WTC11 (cell line): ENCODE measurements around the gene RASGRF1.

Experiments used
- ATF1 ChIP-seq: sonication (generic); formaldehyde crosslinking; IDR thresholded peaks from 2 replicates; pipeline ENCODE4 v1.8.1; 2023; ENCODE audit warnings: mild to moderate bottlenecking, moderate library complexity, missing genetic modification reagents
- CREM ChIP-seq: sonication (generic); formaldehyde crosslinking; IDR thresholded peaks from 2 replicates; pipeline ENCODE4 v1.8.1; 2022; ENCODE audit warnings: mild to moderate bottlenecking, missing genetic modification reagents, moderate library complexity
- CTCF ChIP-seq: fragments of 200-600 bp; IDR thresholded peaks from 2 replicates; pipeline ENCODE4 v1.8.0; 2022; ENCODE audit warnings: antibody characterized with exemption
- FOXJ3 ChIP-seq: sonication (generic); formaldehyde crosslinking; IDR thresholded peaks from 2 replicates; pipeline ENCODE4 v1.9.0; 2021; ENCODE audit warnings: missing genetic modification reagents, mild to moderate bottlenecking, borderline replicate concordance
- FOXK1 ChIP-seq: sonication (generic); formaldehyde crosslinking; IDR thresholded peaks from 2 replicates; pipeline ENCODE4 v1.8.0; 2022; ENCODE audit warnings: mild to moderate bottlenecking, moderate library complexity, missing genetic modification reagents
- TCF7 ChIP-seq: sonication (generic); formaldehyde crosslinking; IDR thresholded peaks from 2 replicates; pipeline ENCODE4 v1.8.0; 2022; ENCODE audit warnings: mild to moderate bottlenecking, low read depth, missing genetic modification reagents, moderate library complexity
- USF1 ChIP-seq: sonication (generic); formaldehyde crosslinking; IDR thresholded peaks from 2 replicates; pipeline ENCODE4 v1.8.0; 2022; ENCODE audit warnings: mild to moderate bottlenecking, missing genetic modification reagents
- ZNF263 ChIP-seq: sonication (generic); formaldehyde crosslinking; IDR thresholded peaks from 2 replicates; pipeline ENCODE4 v1.8.1; 2022; ENCODE audit warnings: low read depth, mild to moderate bottlenecking, moderate library complexity, missing genetic modification reagents
- TF ChIP-seq, protein P1 (sequence below): sonication (generic); formaldehyde crosslinking; IDR thresholded peaks from 2 replicates; pipeline ENCODE4 v1.8.0; 2022; ENCODE audit warnings: missing genetic modification reagents

- no peak for TF ChIP-seq ATF1 (CRISPR knock-in tag)
- no peak for TF ChIP-seq CTCF
- no peak for TF ChIP-seq FOXJ3 (CRISPR knock-in tag)
- no peak for TF ChIP-seq FOXK1
- TF ChIP-seq TCF7 (CRISPR knock-in tag) = no peak
- TF ChIP-seq, protein P1, sequence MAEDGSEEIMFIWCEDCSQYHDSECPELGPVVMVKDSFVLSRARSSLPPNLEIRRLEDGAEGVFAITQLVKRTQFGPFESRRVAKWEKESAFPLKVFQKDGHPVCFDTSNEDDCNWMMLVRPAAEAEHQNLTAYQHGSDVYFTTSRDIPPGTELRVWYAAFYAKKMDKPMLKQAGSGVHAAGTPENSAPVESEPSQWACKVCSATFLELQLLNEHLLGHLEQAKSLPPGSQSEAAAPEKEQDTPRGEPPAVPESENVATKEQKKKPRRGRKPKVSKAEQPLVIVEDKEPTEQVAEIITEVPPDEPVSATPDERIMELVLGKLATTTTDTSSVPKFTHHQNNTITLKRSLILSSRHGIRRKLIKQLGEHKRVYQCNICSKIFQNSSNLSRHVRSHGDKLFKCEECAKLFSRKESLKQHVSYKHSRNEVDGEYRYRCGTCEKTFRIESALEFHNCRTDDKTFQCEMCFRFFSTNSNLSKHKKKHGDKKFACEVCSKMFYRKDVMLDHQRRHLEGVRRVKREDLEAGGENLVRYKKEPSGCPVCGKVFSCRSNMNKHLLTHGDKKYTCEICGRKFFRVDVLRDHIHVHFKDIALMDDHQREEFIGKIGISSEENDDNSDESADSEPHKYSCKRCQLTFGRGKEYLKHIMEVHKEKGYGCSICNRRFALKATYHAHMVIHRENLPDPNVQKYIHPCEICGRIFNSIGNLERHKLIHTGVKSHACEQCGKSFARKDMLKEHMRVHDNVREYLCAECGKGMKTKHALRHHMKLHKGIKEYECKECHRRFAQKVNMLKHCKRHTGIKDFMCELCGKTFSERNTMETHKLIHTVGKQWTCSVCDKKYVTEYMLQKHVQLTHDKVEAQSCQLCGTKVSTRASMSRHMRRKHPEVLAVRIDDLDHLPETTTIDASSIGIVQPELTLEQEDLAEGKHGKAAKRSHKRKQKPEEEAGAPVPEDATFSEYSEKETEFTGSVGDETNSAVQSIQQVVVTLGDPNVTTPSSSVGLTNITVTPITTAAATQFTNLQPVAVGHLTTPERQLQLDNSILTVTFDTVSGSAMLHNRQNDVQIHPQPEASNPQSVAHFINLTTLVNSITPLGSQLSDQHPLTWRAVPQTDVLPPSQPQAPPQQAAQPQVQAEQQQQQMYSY (CRISPR knock-in tag) = no peak
- TF ChIP-seq CREM = no peak
- no peak for TF ChIP-seq ZNF263 (CRISPR knock-in tag)
- no peak for TF ChIP-seq USF1 (CRISPR knock-in tag)
Observed at GRCh38 chr15:79082363-79083070, 8.1 kb downstream of the RASGRF1 start.
